Neural cell (in vitro differentiated cells): ENCODE results near the gene CNOT6. TPM values are rescaled to one million over a fixed set of nuclear protein-coding genes. Genes with fewer than 3 reads are reported as not detected.

Source experiments
- H2AFZ ChIP-seq: fragments of 200-600, 300-800 bp; sonication (generic), shearing (Covaris generic); 2 replicates; pipeline ENCODE4 v1.6.0; 2014; ENCODE audit warnings: low read depth, mild to moderate bottlenecking, antibody characterized with exemption, low read length, moderate library complexity
- H3F3A ChIP-seq: fragments of 200-600 bp; shearing (Covaris generic); 2 replicates; pipeline ENCODE4 v1.6.1; 2016; ENCODE audit warnings: mild to moderate bottlenecking, moderate library complexity, mixed read lengths, antibody characterized with exemption, low read length; ENCODE audit not compliant: insufficient read depth, poor library complexity, severe bottlenecking
- H3K27ac ChIP-seq: fragments of 200-600, 300-800 bp; sonication (generic), shearing (Covaris generic); 2 replicates; pipeline ENCODE4 v1.5.1; 2014; ENCODE audit warnings: mild to moderate bottlenecking, low read length, moderate library complexity
- H3K27me3 ChIP-seq: fragments of 300-800, 200-600 bp; sonication (generic), shearing (Covaris generic); 2 replicates; pipeline ENCODE4 v1.6.0; 2014; ENCODE audit warnings: mild to moderate bottlenecking, low read depth, low read length, moderate library complexity; ENCODE audit not compliant: insufficient read depth
- H3K36me3 ChIP-seq: fragments of 300-800, 200-600 bp; sonication (generic), shearing (Covaris generic); 2 replicates; pipeline ENCODE4 v1.5.1; 2014; ENCODE audit warnings: mild to moderate bottlenecking, antibody characterized with exemption, low read length, moderate library complexity; ENCODE audit not compliant: insufficient read depth
- H3K4me2 ChIP-seq: fragments of 300-800, 200-600 bp; sonication (generic), shearing (Covaris generic); 2 replicates; pipeline ENCODE4 v1.6.0; 2014; ENCODE audit warnings: mild to moderate bottlenecking, low read length
- H3K4me3 ChIP-seq: fragments of 300-800, 200-600 bp; sonication (generic), shearing (Covaris generic); 2 replicates; pipeline ENCODE4 v1.5.1; 2014; ENCODE audit warnings: mild to moderate bottlenecking, low read length, moderate library complexity
- H3K79me2 ChIP-seq: fragments of 200-600 bp; shearing (Covaris generic); replicated peaks from 2 replicates; pipeline ENCODE4 v1.6.0; 2014; ENCODE audit warnings: mild to moderate bottlenecking, low read length, moderate library complexity; ENCODE audit not compliant: insufficient read depth
- H3K9ac ChIP-seq: fragments of 300-800, 200-600 bp; sonication (generic), shearing (Covaris generic); 2 replicates; pipeline ENCODE4 v1.6.1; 2016; ENCODE audit warnings: mild to moderate bottlenecking, low read length, mixed read lengths
- H3K9me2 ChIP-seq: fragments of 200-600 bp; shearing (Covaris generic); 2 replicates; pipeline ENCODE4 v1.6.1; 2016; ENCODE audit warnings: mild to moderate bottlenecking, low read length, mixed read lengths; ENCODE audit not compliant: insufficient read depth
- H3K9me3 ChIP-seq: fragments of 200-600, 300-800 bp; sonication (generic), shearing (Covaris generic); 2 replicates; pipeline ENCODE4 v1.6.1; 2016; ENCODE audit warnings: mild to moderate bottlenecking, mixed run types, low read length, moderate library complexity, mixed read lengths
- H4K20me1 ChIP-seq: fragments of 200-600 bp; shearing (Covaris generic); 2 replicates; pipeline ENCODE4 v1.6.1; 2016; ENCODE audit warnings: mild to moderate bottlenecking, mixed run types; ENCODE audit not compliant: insufficient read depth
- EP300 ChIP-seq: fragments of 450-650 bp; conservative IDR thresholded peaks from 2 replicates; pipeline ENCODE4 v1.6.1; 2014; ENCODE audit warnings: antibody characterized with exemption, mild to moderate bottlenecking, moderate library complexity; ENCODE audit not compliant: poor library complexity, severe bottlenecking
- EZH2 ChIP-seq: fragments of 200-600, 300-800 bp; shearing (Covaris generic), sonication (generic); IDR thresholded peaks from 2 replicates; pipeline ENCODE4 v1.6.1; 2014; ENCODE audit warnings: antibody characterized with exemption, low read length, borderline replicate concordance, mild to moderate bottlenecking; ENCODE audit not compliant: insufficient read depth, poor library complexity, severe bottlenecking
- MXI1 ChIP-seq: fragments of 450-650 bp; conservative IDR thresholded peaks from 2 replicates; pipeline ENCODE4 v1.6.1; 2014; ENCODE audit warnings: antibody characterized with exemption, mild to moderate bottlenecking; ENCODE audit not compliant: poor library complexity, severe bottlenecking
- POLR2AphosphoS5 ChIP-seq: IDR thresholded peaks from 2 replicates; pipeline ENCODE4 v1.6.1; 2012
- RAD21 ChIP-seq: fragments of 450-650 bp; conservative IDR thresholded peaks from 2 replicates; pipeline ENCODE4 v1.6.1; 2014; ENCODE audit warnings: antibody characterized with exemption, mild to moderate bottlenecking, moderate library complexity
- SMC3 ChIP-seq: fragments of 450-650 bp; conservative IDR thresholded peaks from 2 replicates; pipeline ENCODE4 v1.6.1; 2014; ENCODE audit warnings: antibody characterized with exemption, mild to moderate bottlenecking, moderate library complexity; ENCODE audit not compliant: poor library complexity
- TAF1 ChIP-seq: IDR thresholded peaks from 2 replicates; pipeline ENCODE4 v1.6.1; 2012; ENCODE audit warnings: low read depth
- polyA plus RNA-seq: library from polyadenylated mRNA; depleted of rRNA; stranded (reverse); fragments of >200 nt; gene quantifications from 2 replicates; pipeline ENCODE4 v1.2.3, GENCODE V29; 2014
- TF ChIP-seq, protein P1 (sequence below): fragments of 450-650 bp; IDR thresholded peaks from 2 replicates; pipeline ENCODE4 v1.5.1; 2014; ENCODE audit warnings: antibody characterized with exemption, mild to moderate bottlenecking, moderate library complexity; ENCODE audit not compliant: poor library complexity, severe bottlenecking
- TF ChIP-seq, protein P2 (sequence below): IDR thresholded peaks from 2 replicates; pipeline ENCODE4 v1.6.1; 2012; ENCODE audit warnings: borderline replicate concordance

Gene CNOT6
- polyA plus RNA-seq, 1 donor from 2014 or later = 43.0 TPM

DNA sequence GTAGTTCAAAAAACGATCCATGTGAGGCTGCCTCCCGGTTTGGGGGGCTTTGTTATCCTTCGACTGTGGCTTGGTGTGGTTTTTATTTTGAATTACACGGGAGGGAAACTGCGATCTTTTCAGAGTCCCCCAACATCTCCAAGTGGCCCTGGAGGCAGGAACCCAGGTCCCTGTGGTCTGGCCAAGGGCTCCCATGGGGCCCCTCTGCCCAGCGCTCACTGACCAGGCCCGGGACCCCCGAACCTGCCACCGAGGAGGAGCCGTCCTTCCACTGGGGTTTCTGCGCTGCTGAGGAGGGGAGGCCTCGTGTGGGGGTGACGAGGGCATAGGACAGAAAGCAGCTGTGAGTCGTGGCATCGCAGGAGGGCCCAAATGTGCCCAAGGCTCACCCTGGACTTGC is 115.2 kb downstream of the CNOT6 start:
- H3K9me2 ChIP-seq = no peaks in the 10 kb centered on the region
- H3K27ac ChIP-seq = no peak overlapping the region
- no peak for TF ChIP-seq MXI1
- no peak for TF ChIP-seq TAF1
- TF ChIP-seq, protein P1, sequence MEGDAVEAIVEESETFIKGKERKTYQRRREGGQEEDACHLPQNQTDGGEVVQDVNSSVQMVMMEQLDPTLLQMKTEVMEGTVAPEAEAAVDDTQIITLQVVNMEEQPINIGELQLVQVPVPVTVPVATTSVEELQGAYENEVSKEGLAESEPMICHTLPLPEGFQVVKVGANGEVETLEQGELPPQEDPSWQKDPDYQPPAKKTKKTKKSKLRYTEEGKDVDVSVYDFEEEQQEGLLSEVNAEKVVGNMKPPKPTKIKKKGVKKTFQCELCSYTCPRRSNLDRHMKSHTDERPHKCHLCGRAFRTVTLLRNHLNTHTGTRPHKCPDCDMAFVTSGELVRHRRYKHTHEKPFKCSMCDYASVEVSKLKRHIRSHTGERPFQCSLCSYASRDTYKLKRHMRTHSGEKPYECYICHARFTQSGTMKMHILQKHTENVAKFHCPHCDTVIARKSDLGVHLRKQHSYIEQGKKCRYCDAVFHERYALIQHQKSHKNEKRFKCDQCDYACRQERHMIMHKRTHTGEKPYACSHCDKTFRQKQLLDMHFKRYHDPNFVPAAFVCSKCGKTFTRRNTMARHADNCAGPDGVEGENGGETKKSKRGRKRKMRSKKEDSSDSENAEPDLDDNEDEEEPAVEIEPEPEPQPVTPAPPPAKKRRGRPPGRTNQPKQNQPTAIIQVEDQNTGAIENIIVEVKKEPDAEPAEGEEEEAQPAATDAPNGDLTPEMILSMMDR = no peak
- TF ChIP-seq EP300 = no peak
- no peak for TF ChIP-seq POLR2AphosphoS5
- TF ChIP-seq EZH2 = no peak
- TF ChIP-seq, protein P2, sequence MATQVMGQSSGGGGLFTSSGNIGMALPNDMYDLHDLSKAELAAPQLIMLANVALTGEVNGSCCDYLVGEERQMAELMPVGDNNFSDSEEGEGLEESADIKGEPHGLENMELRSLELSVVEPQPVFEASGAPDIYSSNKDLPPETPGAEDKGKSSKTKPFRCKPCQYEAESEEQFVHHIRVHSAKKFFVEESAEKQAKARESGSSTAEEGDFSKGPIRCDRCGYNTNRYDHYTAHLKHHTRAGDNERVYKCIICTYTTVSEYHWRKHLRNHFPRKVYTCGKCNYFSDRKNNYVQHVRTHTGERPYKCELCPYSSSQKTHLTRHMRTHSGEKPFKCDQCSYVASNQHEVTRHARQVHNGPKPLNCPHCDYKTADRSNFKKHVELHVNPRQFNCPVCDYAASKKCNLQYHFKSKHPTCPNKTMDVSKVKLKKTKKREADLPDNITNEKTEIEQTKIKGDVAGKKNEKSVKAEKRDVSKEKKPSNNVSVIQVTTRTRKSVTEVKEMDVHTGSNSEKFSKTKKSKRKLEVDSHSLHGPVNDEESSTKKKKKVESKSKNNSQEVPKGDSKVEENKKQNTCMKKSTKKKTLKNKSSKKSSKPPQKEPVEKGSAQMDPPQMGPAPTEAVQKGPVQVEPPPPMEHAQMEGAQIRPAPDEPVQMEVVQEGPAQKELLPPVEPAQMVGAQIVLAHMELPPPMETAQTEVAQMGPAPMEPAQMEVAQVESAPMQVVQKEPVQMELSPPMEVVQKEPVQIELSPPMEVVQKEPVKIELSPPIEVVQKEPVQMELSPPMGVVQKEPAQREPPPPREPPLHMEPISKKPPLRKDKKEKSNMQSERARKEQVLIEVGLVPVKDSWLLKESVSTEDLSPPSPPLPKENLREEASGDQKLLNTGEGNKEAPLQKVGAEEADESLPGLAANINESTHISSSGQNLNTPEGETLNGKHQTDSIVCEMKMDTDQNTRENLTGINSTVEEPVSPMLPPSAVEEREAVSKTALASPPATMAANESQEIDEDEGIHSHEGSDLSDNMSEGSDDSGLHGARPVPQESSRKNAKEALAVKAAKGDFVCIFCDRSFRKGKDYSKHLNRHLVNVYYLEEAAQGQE = no peak
- TF ChIP-seq RAD21 = no peak
- no peak for TF ChIP-seq SMC3
- H3K9ac ChIP-seq = no peak overlapping the region
- H3K79me2 ChIP-seq = no peaks in the 10 kb centered on the region
- no peaks in the 10 kb centered on the region for H3K27me3 ChIP-seq
- H2AFZ ChIP-seq = no peak overlapping the region
- H3F3A ChIP-seq = no peaks in the 10 kb centered on the region
- no peaks in the 10 kb centered on the region for H3K9me3 ChIP-seq
- H3K4me3 ChIP-seq = no peak overlapping the region
- H3K4me2 ChIP-seq = no peak overlapping the region
- no peaks in the 10 kb centered on the region for H3K36me3 ChIP-seq
- no peaks in the 10 kb centered on the region for H4K20me1 ChIP-seq

DNA sequence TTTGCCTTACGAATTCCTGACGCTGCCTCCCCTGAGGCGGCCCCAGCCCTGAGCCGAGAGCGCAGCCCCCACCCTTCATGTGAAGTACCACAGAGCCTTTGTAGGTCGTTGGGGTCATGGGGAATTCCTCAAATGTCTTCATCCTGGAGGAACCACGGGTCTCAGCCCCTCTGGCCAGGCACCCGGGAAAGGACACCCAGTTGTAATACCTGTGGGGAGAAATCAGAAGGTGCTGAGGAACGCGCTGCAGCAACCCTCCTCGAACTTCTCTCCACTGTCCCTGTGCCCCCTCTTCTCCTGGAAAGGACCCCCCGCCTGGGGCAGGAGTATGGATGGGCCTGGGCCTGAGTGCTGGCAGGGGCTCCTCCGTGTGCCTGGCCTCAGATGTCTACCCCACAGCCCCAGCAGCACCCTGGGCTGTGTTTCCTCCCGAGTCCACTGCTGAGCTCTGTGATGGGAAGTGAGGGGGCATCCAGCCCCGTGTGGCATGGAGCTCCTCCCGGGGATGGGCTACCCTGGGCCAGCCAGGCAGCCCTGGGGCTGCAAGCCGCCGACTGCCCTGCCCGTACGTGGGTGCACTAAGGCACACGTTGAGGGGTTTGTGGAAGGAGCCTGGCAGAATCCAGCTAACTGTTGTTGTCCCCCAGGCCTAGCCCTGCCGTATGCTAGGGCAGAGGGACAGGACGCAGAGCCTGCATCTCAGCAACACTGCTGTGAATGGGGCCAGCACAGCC is 115.8 kb downstream of the CNOT6 start:
- no peaks in the 10 kb centered on the region for H3K9me2 ChIP-seq
- no peak overlapping the region for H3K9ac ChIP-seq
- no peak overlapping the region for H3K4me2 ChIP-seq
- H3F3A ChIP-seq = no peaks in the 10 kb centered on the region
- no peaks in the 10 kb centered on the region for H3K9me3 ChIP-seq
- no peak overlapping the region for H3K27ac ChIP-seq
- no peaks in the 10 kb centered on the region for H3K79me2 ChIP-seq
- H3K4me3 ChIP-seq = no peak overlapping the region
- no peaks in the 10 kb centered on the region for H3K27me3 ChIP-seq
- TF ChIP-seq, protein P2 = no peak
- TF ChIP-seq, protein P1 = no peak
- no peak for TF ChIP-seq EP300
- no peak for TF ChIP-seq EZH2
- no peak for TF ChIP-seq TAF1
- no peak for TF ChIP-seq SMC3
- no peak for TF ChIP-seq POLR2AphosphoS5
- TF ChIP-seq RAD21 = no peak
- no peak for TF ChIP-seq MXI1
- no peak overlapping the region for H2AFZ ChIP-seq
- no peaks in the 10 kb centered on the region for H3K36me3 ChIP-seq
- no peaks in the 10 kb centered on the region for H4K20me1 ChIP-seq
